Muscle layer of duodenum (tissue), 2 donors: ENCODE measurements around the gene ADCY1.
A peak's percentile ranks its signal among the peaks of the same experiment; 100 is the strongest.

ENCODE experiments used
- H3K27ac ChIP-seq: one replicate; pipeline ENCODE4 v1.7.0; 2013; ENCODE audit warnings: mild to moderate bottlenecking, low read length
- H3K27me3 ChIP-seq: one replicate; pipeline ENCODE4 v1.7.0; 2013; ENCODE audit warnings: low read depth, mild to moderate bottlenecking, control low read depth, low read length
- H3K36me3 ChIP-seq, 2 donors: one replicate each; pipeline ENCODE4 v1.7.0; 2013; ENCODE audit warnings: low read length in 2 of 2, control low read depth in 1 of 2, mild to moderate bottlenecking in 1 of 2; ENCODE audit not compliant: insufficient read depth in 2 of 2, control insufficient read depth in 1 of 2
- H3K4me1 ChIP-seq, 2 donors: one replicate each; pipeline ENCODE4 v1.7.0; 2013; ENCODE audit warnings: low read length in 2 of 2, mild to moderate bottlenecking in 2 of 2, control low read depth in 1 of 2, moderate library complexity in 1 of 2; ENCODE audit not compliant: insufficient read depth in 2 of 2, control insufficient read depth in 1 of 2
- H3K4me3 ChIP-seq, 2 donors: one replicate each; pipeline ENCODE4 v1.7.0; 2013; ENCODE audit warnings: low read length in 2 of 2, low read depth in 1 of 2, mild to moderate bottlenecking in 1 of 2
- H3K9me3 ChIP-seq, 2 donors: one replicate each; pipeline ENCODE4 v1.7.0; 2013; ENCODE audit warnings: low read length in 2 of 2, control low read depth in 1 of 2, mild to moderate bottlenecking in 1 of 2; ENCODE audit not compliant: control insufficient read depth in 1 of 2
- donor health status: healthy.

The ADCY1 gene

GRCh38 chr7:45610660-45611299 lies 36.6 kb downstream of the ADCY1 start:
- Histone ChIP-seq H3K27me3 (no peaks in the 10 kb centered on the region), H3K4me3 (no peak overlapping the region), H3K27ac (no peak overlapping the region), H3K4me1 (no peaks in the 10 kb centered on the region), H3K9me3 (peaks cover 4 to 39% of the 10 kb centered on the region in 2 donors), H3K36me3 (no peaks in the 10 kb centered on the region)

- H3K36me3 ChIP-seq: no peaks in the 10 kb centered on the region
- H3K9me3 ChIP-seq: peaks cover 13 to 53% of the 10 kb centered on the region in 2 donors
- peak overlapping the region in 1 of 2 donors; percentile 15 for H3K4me3 ChIP-seq
- H3K27me3 ChIP-seq: no peaks in the 10 kb centered on the region
- no peaks in the 10 kb centered on the region for H3K4me1 ChIP-seq
- H3K27ac ChIP-seq: no peak overlapping the region
These were observed 43.0 kb downstream of the ADCY1 start for GRCh38 chr7:45617166-45617565.

DNA sequence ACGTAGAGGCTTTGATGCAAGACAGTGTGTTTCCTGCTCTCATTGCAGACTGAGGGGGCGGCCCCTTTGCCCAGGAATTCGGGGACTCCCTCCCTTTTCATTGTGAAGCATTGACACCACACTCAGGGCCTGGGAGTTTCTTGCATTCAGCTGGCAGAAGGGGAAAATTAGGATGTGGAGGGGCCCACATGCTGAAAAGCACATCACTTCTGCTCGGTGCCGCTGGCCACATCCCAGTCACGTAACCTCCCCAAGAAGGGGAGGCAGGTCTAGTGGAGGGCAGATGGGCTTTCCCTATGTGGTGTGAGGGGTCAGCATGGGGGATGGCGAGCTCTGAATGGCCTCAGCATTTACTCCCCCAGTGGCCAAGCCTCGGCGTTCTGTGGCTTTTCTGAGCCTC lies 47.9 kb downstream of the ADCY1 start:
- H3K27ac ChIP-seq: no peak overlapping the region
- no peak overlapping the region for H3K4me3 ChIP-seq
- H3K4me1 ChIP-seq: no peaks in the 10 kb centered on the region
- H3K9me3 ChIP-seq: peaks cover 0 to 20% of the 10 kb centered on the region in 2 donors
- no peaks in the 10 kb centered on the region for H3K27me3 ChIP-seq
- H3K36me3 ChIP-seq: no peaks in the 10 kb centered on the region

DNA sequence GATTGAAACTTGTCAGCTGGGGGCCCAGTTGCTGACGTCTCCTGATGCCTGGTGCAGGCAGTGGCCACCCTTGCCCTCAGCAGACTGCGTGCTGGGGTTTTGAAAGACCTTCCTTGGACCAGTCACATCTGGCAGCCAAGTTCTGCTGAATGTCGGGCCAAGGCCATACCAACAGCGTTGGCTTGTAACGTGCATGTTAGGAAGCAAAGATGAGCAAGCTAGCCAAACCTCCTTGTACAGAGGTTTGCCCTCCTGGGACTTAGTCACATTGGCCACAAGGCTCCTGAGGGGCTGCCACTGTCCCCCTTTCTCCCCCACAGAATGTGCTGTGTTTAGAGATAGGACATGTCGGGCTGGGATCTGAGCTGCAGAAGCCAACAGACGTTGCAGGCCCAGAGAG lies 49.0 kb downstream of the ADCY1 start:
- H3K4me1 ChIP-seq: no peaks in the 10 kb centered on the region
- H3K36me3 ChIP-seq: no peaks in the 10 kb centered on the region
- H3K9me3 ChIP-seq: peaks cover 0 to 13% of the 10 kb centered on the region in 2 donors

DNA sequence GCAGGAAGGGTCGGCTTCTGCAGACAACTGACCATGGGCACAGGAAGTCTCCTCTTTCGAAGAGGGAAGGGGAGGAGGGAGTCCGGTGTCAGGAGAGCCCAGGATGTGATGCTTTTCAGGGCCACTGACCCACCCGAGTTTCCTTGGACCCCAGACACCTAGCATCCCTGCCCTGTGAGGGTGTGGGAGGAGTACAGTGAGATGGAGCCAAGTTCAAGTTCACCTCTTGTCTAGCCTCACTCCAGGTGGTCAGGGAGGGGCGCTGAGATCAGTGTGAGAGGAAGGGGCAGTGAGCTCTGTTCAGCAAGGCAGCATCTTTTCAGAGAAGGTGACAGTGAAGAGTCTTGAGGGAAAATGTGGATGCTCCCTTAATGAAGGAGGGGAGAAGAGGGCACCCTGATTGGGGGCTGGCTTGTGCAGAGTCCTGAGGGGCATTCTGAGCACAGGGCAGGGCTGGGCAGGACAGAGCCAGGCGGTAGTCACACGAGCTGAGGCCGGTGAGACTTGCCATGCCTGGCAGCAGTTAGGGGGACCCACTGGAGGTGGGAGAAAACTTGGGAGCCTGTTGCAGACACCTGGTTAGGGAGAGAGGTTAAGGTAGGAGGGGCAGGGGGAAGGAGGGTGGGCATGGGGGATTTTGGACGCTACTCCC lies 49.7 kb downstream of the ADCY1 start:
- H3K27ac ChIP-seq: no peak overlapping the region
- no peaks in the 10 kb centered on the region for H3K36me3 ChIP-seq
- peaks cover 0 to 13% of the 10 kb centered on the region in 2 donors for H3K9me3 ChIP-seq
- H3K4me1 ChIP-seq: no peaks in the 10 kb centered on the region
- H3K4me3 ChIP-seq: no peak overlapping the region
- H3K27me3 ChIP-seq: no peaks in the 10 kb centered on the region

More for the DNA sequence above, 49.0 kb downstream of the ADCY1 start:
- Histone ChIP-seq H3K27ac (no peak overlapping the region), H3K4me3 (no peak overlapping the region), H3K27me3 (no peaks in the 10 kb centered on the region)

- no peaks in the 10 kb centered on the region for H3K27me3 ChIP-seq
- no peaks in the 10 kb centered on the region for H3K36me3 ChIP-seq
- no peak overlapping the region for H3K4me3 ChIP-seq
- no peaks in the 10 kb centered on the region for H3K4me1 ChIP-seq
- peaks cover 0 to 13% of the 10 kb centered on the region in 2 donors for H3K9me3 ChIP-seq
- no peak overlapping the region for H3K27ac ChIP-seq
These were observed 50.2 kb downstream of the ADCY1 start for GRCh38 chr7:45624392-45624760.

- peaks cover 0 to 13% of the 10 kb centered on the region in 2 donors for H3K9me3 ChIP-seq
- H3K27me3 ChIP-seq: no peaks in the 10 kb centered on the region
- no peaks in the 10 kb centered on the region for H3K4me1 ChIP-seq
- H3K36me3 ChIP-seq: no peaks in the 10 kb centered on the region
- no peak overlapping the region for H3K27ac ChIP-seq
- no peak overlapping the region for H3K4me3 ChIP-seq
These were observed 50.9 kb downstream of the ADCY1 start for GRCh38 chr7:45625067-45625466.

- Histone ChIP-seq H3K4me3 (no peak overlapping the region), H3K27ac (no peak overlapping the region), H3K36me3 (no peaks in the 10 kb centered on the region), H3K4me1 (no peaks in the 10 kb centered on the region), H3K27me3 (no peaks in the 10 kb centered on the region), H3K9me3 (peaks cover 0 to 6% of the 10 kb centered on the region in 2 donors)
These were observed 51.7 kb downstream of the ADCY1 start for GRCh38 chr7:45625714-45626440.

- no peaks in the 10 kb centered on the region for H3K36me3 ChIP-seq
- H3K4me1 ChIP-seq: no peaks in the 10 kb centered on the region
- H3K27ac ChIP-seq: no peak overlapping the region
- H3K27me3 ChIP-seq: no peaks in the 10 kb centered on the region
- H3K4me3 ChIP-seq: no peak overlapping the region
- peaks cover 0 to 3% of the 10 kb centered on the region in 2 donors for H3K9me3 ChIP-seq
These were observed 52.6 kb downstream of the ADCY1 start for GRCh38 chr7:45626441-45627430.

DNA sequence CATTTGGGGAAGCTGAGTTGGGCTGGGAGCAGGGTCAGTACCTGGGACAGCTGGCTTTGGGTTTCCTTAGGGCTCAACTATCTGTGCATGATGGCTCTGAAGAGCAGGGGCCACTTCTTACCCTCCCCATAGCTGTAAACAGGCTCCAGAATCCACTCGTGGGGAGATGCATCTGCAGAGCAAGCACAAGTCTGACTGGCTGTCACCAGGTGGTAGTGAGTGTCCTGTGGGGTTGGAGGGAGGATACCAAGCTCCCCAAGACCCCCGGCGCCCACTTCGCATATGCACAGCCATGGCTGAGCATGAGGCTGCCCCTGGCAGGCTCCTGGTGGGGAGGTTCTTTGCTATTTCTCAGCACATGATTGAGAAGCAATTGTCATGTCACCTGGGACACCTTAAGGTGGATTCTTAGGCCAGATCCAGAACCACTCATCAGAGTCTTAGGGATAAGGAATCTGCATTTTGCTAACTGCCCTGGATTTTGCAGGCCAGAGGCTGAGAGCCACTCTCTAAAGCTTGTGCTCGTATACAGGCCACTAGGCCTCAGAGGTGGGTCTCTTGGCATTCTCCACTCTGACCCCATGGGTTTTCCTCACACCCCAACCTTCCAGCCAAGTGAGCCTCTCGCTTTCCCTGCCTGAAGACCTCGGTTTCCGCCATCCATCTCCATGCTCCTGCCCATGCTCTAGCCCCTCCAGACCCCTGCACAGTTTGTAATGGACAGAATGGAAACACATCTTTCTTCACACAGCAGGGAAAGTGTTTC lies 53.7 kb downstream of the ADCY1 start:
- Histone ChIP-seq H3K36me3 (no peaks in the 10 kb centered on the region), H3K4me3 (no peak overlapping the region), H3K27me3 (no peaks in the 10 kb centered on the region), H3K9me3 (peaks cover 0 to 3% of the 10 kb centered on the region in 2 donors), H3K4me1 (no peaks in the 10 kb centered on the region), H3K27ac (no peak overlapping the region)
